H1 (cell line): Measurements from ENCODE around the gene OR2AE1. TPM values are rescaled to one million over a fixed set of nuclear protein-coding genes. Genes with fewer than 3 reads are reported as not detected.

Source experiments
- CTCF ChIA-PET: fragments of 300-600 bp; sonication (Branson Sonifier 250); formaldehyde crosslinking; loops from one replicate; lab custom pipeline; 2021; ENCODE audit not compliant: partially characterized antibody; lab: Charles Lee
- POLR2A ChIA-PET: fragments of 300-600 bp; sonication (Branson Sonifier 250); formaldehyde crosslinking; loops from one replicate; lab custom pipeline; 2021; ENCODE audit warnings: inconsistent platforms; ENCODE audit not compliant: partially characterized antibody; lab: Charles Lee
- DNase-seq, 2 experiments: peaks; one replicate each; pipeline versions ENCODE4 v3.0.0 to v3.0.0-alpha.2; 2010 to 2022; ENCODE audit warnings: low spot score in 2 of 2, low read depth in 1 of 2, mixed read lengths in 1 of 2
- FAIRE-seq: peaks from 2 replicates; lab custom pipeline; 2011; peaks lifted over from hg19 to GRCh38; lab: Jason Lieb, UNC
- H2AFZ ChIP-seq: 2 replicates; pipeline ENCODE4 v1.8.1; 2012; ENCODE audit warnings: low read length, inconsistent platforms
- H2AK5ac ChIP-seq: 2 replicates; pipeline ENCODE4 v1.6.1; 2013; ENCODE audit warnings: low read depth, low read length
- H2BK120ac ChIP-seq: replicated peaks from 2 replicates; pipeline ENCODE3; 2013; ENCODE audit warnings: low read depth, low read length, inconsistent platforms
- H2BK12ac ChIP-seq: 2 replicates; pipeline ENCODE4 v1.6.1; 2013; ENCODE audit warnings: low read depth, low read length
- H2BK15ac ChIP-seq: 2 replicates; pipeline ENCODE4 v1.6.1; 2013; ENCODE audit warnings: low read length
- H2BK20ac ChIP-seq: 2 replicates; pipeline ENCODE4 v1.6.1; 2013; ENCODE audit warnings: low read length
- H2BK5ac ChIP-seq: 2 replicates; pipeline ENCODE4 v1.6.1; 2013; ENCODE audit warnings: low read depth, low read length
- H3K14ac ChIP-seq: 2 replicates; pipeline ENCODE4 v1.6.1; 2013; ENCODE audit warnings: inconsistent platforms; ENCODE audit not compliant: insufficient read length
- H3K18ac ChIP-seq: 2 replicates; pipeline ENCODE4 v1.6.1; 2013; ENCODE audit warnings: low read length; ENCODE audit errors: extremely low read depth
- H3K23ac ChIP-seq: 2 replicates; pipeline ENCODE4 v1.6.1; 2013; ENCODE audit warnings: inconsistent platforms; ENCODE audit not compliant: insufficient read length
- H3K23me2 ChIP-seq: 2 replicates; pipeline ENCODE4 v1.6.1; 2013; ENCODE audit warnings: low read depth, low read length
- H3K27ac ChIP-seq: 2 replicates; pipeline ENCODE4 v1.6.1; 2011; ENCODE audit warnings: low read depth, low read length, inconsistent platforms
- H3K27me3 ChIP-seq, 4 experiments: replicated peaks in 1 of 4; 1 replicate in 1 of 4; 2 replicates in 3 of 4; pipeline versions ENCODE4 v1.6.1 to v1.8.1; 2011 to 2013; ENCODE audit warnings: low read length in 3 of 4, mild to moderate bottlenecking in 3 of 4, inconsistent platforms in 2 of 4, mixed read lengths in 2 of 4, moderate library complexity in 1 of 4; ENCODE audit not compliant: control insufficient read depth in 3 of 4, insufficient read depth in 3 of 4; ENCODE audit errors: extremely low read depth in 1 of 4
- H3K36me3 ChIP-seq, 4 experiments: 2 replicates each; pipeline versions ENCODE4 v1.6.1 to v1.8.1; 2011 to 2013; ENCODE audit warnings: mild to moderate bottlenecking in 4 of 4, low read length in 3 of 4, moderate library complexity in 2 of 4, control low read depth in 1 of 4, inconsistent platforms in 1 of 4; ENCODE audit not compliant: insufficient read depth in 4 of 4, control insufficient read depth in 2 of 4
- H3K4ac ChIP-seq: replicated peaks from 2 replicates; pipeline ENCODE3; 2013; ENCODE audit warnings: low read length, low read depth, mixed read lengths, inconsistent platforms; ENCODE audit not compliant: insufficient read length
- H3K4me1 ChIP-seq, 4 experiments: replicated peaks in 1 of 4; 1 replicate in 1 of 4; 2 replicates in 3 of 4; pipeline versions ENCODE4 v1.6.1 to v1.8.1; 2011 to 2013; ENCODE audit warnings: low read length in 3 of 4, inconsistent platforms in 2 of 4, mixed read lengths in 1 of 4; ENCODE audit not compliant: insufficient read depth in 4 of 4, control insufficient read depth in 3 of 4
- H3K4me2 ChIP-seq, 2 experiments: 2 replicates each; pipeline versions ENCODE4 v1.6.1 to v1.8.1; 2011 to 2013; ENCODE audit warnings: low read depth in 2 of 2, low read length in 2 of 2, control low read depth in 1 of 2, inconsistent platforms in 1 of 2, mild to moderate bottlenecking in 1 of 2; ENCODE audit not compliant: insufficient read depth in 1 of 2
- H3K4me3 ChIP-seq, 4 experiments: fragments of 200-600, 300-600 bp in 1 of 4; sonication (generic), shearing (Covaris generic), sonication (Bioruptor Twin) in 1 of 4; 2 replicates each; pipeline versions ENCODE4 v1.5.1 to v1.8.1; 2011 to 2016; ENCODE audit warnings: low read length in 4 of 4, low read depth in 3 of 4, control low read depth in 2 of 4, inconsistent platforms in 2 of 4, mild to moderate bottlenecking in 2 of 4, mixed read lengths in 1 of 4, moderate library complexity in 1 of 4; ENCODE audit not compliant: insufficient read depth in 2 of 4; ENCODE audit errors: extremely low read depth in 1 of 4
- H3K56ac ChIP-seq: replicated peaks from 2 replicates; pipeline ENCODE3; 2013; ENCODE audit warnings: low read depth, mild to moderate bottlenecking, mixed read lengths, low read length, inconsistent platforms; ENCODE audit not compliant: insufficient read length
- H3K79me1 ChIP-seq: 2 replicates; pipeline ENCODE4 v1.6.1; 2013; ENCODE audit warnings: low read depth, low read length, control low read depth
- H3K79me2 ChIP-seq, 2 experiments: 2 replicates each; pipeline versions ENCODE4 v1.6.1 to v1.8.1; 2012 to 2013; ENCODE audit warnings: low read length in 2 of 2, mild to moderate bottlenecking in 2 of 2, inconsistent platforms in 1 of 2; ENCODE audit not compliant: insufficient read depth in 2 of 2, control insufficient read depth in 1 of 2
- H3K9ac ChIP-seq, 4 experiments: replicated peaks in 1 of 4; 1 replicate in 1 of 4; 2 replicates in 3 of 4; pipeline versions ENCODE4 v1.6.1 to v1.8.1; 2011 to 2013; ENCODE audit warnings: low read depth in 3 of 4, low read length in 3 of 4, control low read depth in 2 of 4, mild to moderate bottlenecking in 2 of 4, moderate library complexity in 2 of 4, inconsistent platforms in 1 of 4; ENCODE audit errors: extremely low read depth in 1 of 4
- H3K9me3 ChIP-seq, 2 experiments: 2 replicates each; pipeline versions ENCODE4 v1.6.1 to v1.8.1; 2012 to 2013; ENCODE audit warnings: mild to moderate bottlenecking in 2 of 2, moderate library complexity in 2 of 2, control low read depth in 1 of 2, inconsistent platforms in 1 of 2, low read depth in 1 of 2, low read length in 1 of 2, mixed read lengths in 1 of 2; ENCODE audit not compliant: insufficient read depth in 2 of 2
- H4K20me1 ChIP-seq, 2 experiments: replicated peaks in 1 of 2; 2 replicates each; pipeline versions ENCODE3 to v1.8.1; 2011 to 2013; ENCODE audit warnings: inconsistent platforms in 2 of 2, low read length in 2 of 2, mild to moderate bottlenecking in 1 of 2; ENCODE audit not compliant: insufficient read depth in 2 of 2, control insufficient read depth in 1 of 2
- H4K5ac ChIP-seq: 2 replicates; pipeline ENCODE4 v1.6.1; 2013; ENCODE audit warnings: low read length, low read depth, mixed read lengths, inconsistent platforms; ENCODE audit not compliant: insufficient read length
- H4K8ac ChIP-seq: 2 replicates; pipeline ENCODE4 v1.8.0; 2013; ENCODE audit warnings: mild to moderate bottlenecking, moderate library complexity, low read length, inconsistent platforms; ENCODE audit not compliant: insufficient read depth; ENCODE audit errors: extremely low read depth
- H4K91ac ChIP-seq: replicated peaks from 2 replicates; pipeline ENCODE3; 2013; ENCODE audit warnings: low read length, mixed read lengths, inconsistent platforms; ENCODE audit not compliant: insufficient read length
- CBX8 ChIP-seq: fragments of 300-800, 300-1000 bp; sonication (generic); IDR thresholded peaks from 2 replicates; pipeline ENCODE4 v1.7.1; 2016; ENCODE audit warnings: low read depth, low read length, borderline replicate concordance
- CEBPB ChIP-seq: IDR thresholded peaks from 2 replicates; pipeline ENCODE4 v1.6.1; 2012; ENCODE audit warnings: low read depth, low read length
- KDM4A ChIP-seq: IDR thresholded peaks from one replicate; pipeline ENCODE4 v1.7.1; 2012; ENCODE audit warnings: low read depth, mild to moderate bottlenecking, moderate library complexity, low read length, inconsistent platforms; ENCODE audit not compliant: severe bottlenecking
- MAFK ChIP-seq: IDR thresholded peaks from 2 replicates; pipeline ENCODE4 v1.6.1; 2012; ENCODE audit warnings: low read depth, mild to moderate bottlenecking, improper control_type of control experiment, low read length
- RAD21 ChIP-seq, 2 experiments: IDR thresholded peaks in 1 of 2; conservative IDR thresholded peaks in 1 of 2; 2 replicates each; pipeline ENCODE4 v1.6.1; 2011; ENCODE audit warnings: low read depth in 2 of 2, low read length in 2 of 2, improper control_type of control experiment in 1 of 2, inconsistent platforms in 1 of 2, mild to moderate bottlenecking in 1 of 2, moderate library complexity in 1 of 2
- RBBP5 ChIP-seq: IDR thresholded peaks from 2 replicates; pipeline ENCODE4 v1.7.1; 2012; ENCODE audit warnings: low read depth, mild to moderate bottlenecking, inconsistent platforms, low read length, moderate library complexity, borderline replicate concordance
- SRF ChIP-seq: IDR thresholded peaks from 2 replicates; pipeline ENCODE4 v1.6.1; 2011; ENCODE audit warnings: mild to moderate bottlenecking, low read depth, low read length, moderate library complexity
- SUZ12 ChIP-seq: fragments of 200-600 bp; sonication (generic); IDR thresholded peaks from 2 replicates; pipeline ENCODE4 v1.6.1; 2012; ENCODE audit warnings: mild to moderate bottlenecking, inconsistent platforms, low read length, moderate library complexity, mixed read lengths
- WGBS, 2 experiments: shearing (Covaris generic) in 1 of 2; methylation state at CpG; one replicate each; pipeline versions ENCODE4 v1.1.6 to v1.1.7; 2013 to 2015; ENCODE audit warnings: low lambda C conversion rate in 2 of 2, mixed read lengths in 2 of 2, inconsistent platforms in 1 of 2, low coverage in 1 of 2, missing lambda C conversion rate in 1 of 2; ENCODE audit not compliant: insufficient replicate concordance in 2 of 2, insufficient coverage in 1 of 2, insufficient read length in 1 of 2; ENCODE audit errors: extremely low coverage in 1 of 2, missing lambda C conversion rate in 1 of 2; 5-methylcytosine and 5-hydroxymethylcytosine counted together
- polyA plus RNA-seq, 7 experiments: library from polyadenylated mRNA; depleted of rRNA in 3 of 7; stranded (reverse) in 5 of 7; unstranded in 2 of 7; fragments of >200 nt in 5 of 7; fragments of 200-250 nt in 2 of 7; gene quantifications; 1 replicate in 5 of 7; 2 replicates in 1 of 7; 4 replicates in 1 of 7; pipeline versions ENCODE4 v1.2.1 to v1.2.3, GENCODE V29; 2011 to 2013; ENCODE audit warnings: missing spikeins in 2 of 7, mixed read lengths in 2 of 7
- total RNA-seq: library from RNA; stranded (reverse); fragmentation: NEBNext Ultra II Directional; extraction: Animal tissue kit (Norgen Biotek cat#: 25700); gene quantifications from 2 replicates; pipeline ENCODE4 v1.2.1, GENCODE V29; 2021
- TF ChIP-seq, protein P1 (sequence below): IDR thresholded peaks from 2 replicates; pipeline ENCODE4 v1.6.1; 2012; ENCODE audit warnings: low read length, inconsistent platforms

Gene OR2AE1
- total and polyA plus RNA-seq, 2 of the 8 experiments (the other 6 are each of a cell fraction or from before 2014, with no cell fraction given): not detected

DNA sequence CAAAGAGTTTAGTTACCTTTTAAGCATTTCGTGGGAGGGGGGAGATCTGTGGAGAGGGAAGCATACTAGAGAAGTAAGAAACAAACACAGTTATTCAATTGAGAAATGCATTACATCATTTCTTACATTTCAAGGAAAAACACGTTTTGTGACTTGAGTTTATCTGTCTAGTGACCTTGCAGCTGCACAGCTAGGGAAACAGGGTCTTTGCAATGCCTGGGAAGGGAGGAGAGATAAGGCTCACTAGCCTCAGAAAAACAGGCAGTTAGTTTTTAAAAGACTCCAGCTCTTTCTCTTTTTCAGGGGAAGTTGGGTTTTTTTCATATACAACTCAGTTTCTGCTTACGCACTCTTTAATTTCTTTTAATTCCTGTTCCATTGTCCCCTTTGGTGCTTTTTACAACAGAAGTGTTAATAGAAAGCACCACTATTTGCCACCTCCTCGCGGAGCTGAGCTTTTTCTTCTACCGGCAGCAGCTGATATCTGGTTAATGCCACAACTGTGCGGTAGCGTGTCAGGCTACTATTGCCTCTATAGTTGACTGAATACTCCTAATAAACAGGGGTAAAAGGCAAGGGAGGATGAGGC, 43.5 kb downstream of the OR2AE1 start:
- no peak overlapping the region for H3K4me3 ChIP-seq
- H3K4ac ChIP-seq: no peak overlapping the region
- H2AK5ac ChIP-seq: no peak overlapping the region
- no peak overlapping the region for H3K9ac ChIP-seq
- DNase-seq: no peak
- H3K23ac ChIP-seq: no peak overlapping the region
- no peak overlapping the region for H4K91ac ChIP-seq
- WGBS, 2 experiments: 88% methylated on average over 8 of the region's 8 CpGs; no CpG with 5 or more reads in 1 of the 2 experiments
- no peaks in the 10 kb centered on the region for H4K20me1 ChIP-seq
- no peaks in the 10 kb centered on the region for H3K27me3 ChIP-seq
- POLR2A ChIA-PET: no interaction called here
- no peaks in the 10 kb centered on the region for H3K79me2 ChIP-seq
- no peaks in the 10 kb centered on the region for H3K36me3 ChIP-seq
- TF ChIP-seq RBBP5 (no peak), MAFK (no peak), SRF (no peak), RAD21 (IDR thresholded peaks at IDR 0.05 in 1 of 2, conservative IDR thresholded peaks at IDR 0.05 in 1 of 2; ENCODE audit: low read depth in 2 of 2, low read length in 2 of 2) (no peak), SUZ12 (no peak), KDM4A (no peak), CEBPB (no peak), CBX8 (no peak)
- TF ChIP-seq, protein P1, sequence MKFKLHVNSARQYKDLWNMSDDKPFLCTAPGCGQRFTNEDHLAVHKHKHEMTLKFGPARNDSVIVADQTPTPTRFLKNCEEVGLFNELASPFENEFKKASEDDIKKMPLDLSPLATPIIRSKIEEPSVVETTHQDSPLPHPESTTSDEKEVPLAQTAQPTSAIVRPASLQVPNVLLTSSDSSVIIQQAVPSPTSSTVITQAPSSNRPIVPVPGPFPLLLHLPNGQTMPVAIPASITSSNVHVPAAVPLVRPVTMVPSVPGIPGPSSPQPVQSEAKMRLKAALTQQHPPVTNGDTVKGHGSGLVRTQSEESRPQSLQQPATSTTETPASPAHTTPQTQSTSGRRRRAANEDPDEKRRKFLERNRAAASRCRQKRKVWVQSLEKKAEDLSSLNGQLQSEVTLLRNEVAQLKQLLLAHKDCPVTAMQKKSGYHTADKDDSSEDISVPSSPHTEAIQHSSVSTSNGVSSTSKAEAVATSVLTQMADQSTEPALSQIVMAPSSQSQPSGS: no peak
- H4K5ac ChIP-seq: no peak overlapping the region
- no peak overlapping the region for H3K56ac ChIP-seq
- H3K14ac ChIP-seq: no peak overlapping the region
- no peak overlapping the region for H3K18ac ChIP-seq
- H2BK20ac ChIP-seq: no peak overlapping the region
- H2BK15ac ChIP-seq: no peak overlapping the region
- no peak overlapping the region for H2BK120ac ChIP-seq
- no peaks in the 10 kb centered on the region for H3K9me3 ChIP-seq
- no peaks in the 10 kb centered on the region for H3K4me1 ChIP-seq
- FAIRE-seq: no peak
- CTCF ChIA-PET: no interaction called here
- no peak overlapping the region for H2AFZ ChIP-seq
- no peak overlapping the region for H3K27ac ChIP-seq
- H3K23me2 ChIP-seq: no peaks in the 10 kb centered on the region
- no peak overlapping the region for H2BK5ac ChIP-seq
- H2BK12ac ChIP-seq: no peak overlapping the region
- H3K4me2 ChIP-seq: no peak overlapping the region
- no peaks in the 10 kb centered on the region for H3K79me1 ChIP-seq
- no peak overlapping the region for H4K8ac ChIP-seq
